Astrocyte (in vitro differentiated cells and primary cell): Measurements from ENCODE around the gene HOXA2. TPM values are rescaled to one million over a fixed set of nuclear protein-coding genes. Genes with fewer than 3 reads are reported as not detected.

Source experiments
- DNase-seq: peaks from one replicate; pipeline ENCODE4 v3.0.0-alpha.2; 2010; ENCODE audit warnings: low read depth
- FAIRE-seq: peaks from 2 replicates; lab custom pipeline; 2011; peaks lifted over from hg19 to GRCh38; lab: Jason Lieb, UNC
- H2AFZ ChIP-seq: 2 replicates; pipeline ENCODE4 v1.6.0; 2012; ENCODE audit warnings: low read depth, low read length, inconsistent platforms
- H3K27ac ChIP-seq: 2 replicates; pipeline ENCODE4 v1.5.1; 2011; ENCODE audit warnings: low read depth, low read length, inconsistent platforms
- H3K27me3 ChIP-seq: 2 replicates; pipeline ENCODE4 v1.6.0; 2011; ENCODE audit warnings: low read length, inconsistent platforms; ENCODE audit not compliant: insufficient read depth
- H3K36me3 ChIP-seq: 2 replicates; pipeline ENCODE4 v1.5.1; 2011; ENCODE audit warnings: low read length, inconsistent platforms; ENCODE audit not compliant: insufficient read depth
- H3K4me1 ChIP-seq: 2 replicates; pipeline ENCODE4 v1.5.1; 2011; ENCODE audit warnings: low read length, inconsistent platforms; ENCODE audit not compliant: insufficient read depth
- H3K4me2 ChIP-seq: 2 replicates; pipeline ENCODE4 v1.6.0; 2012; ENCODE audit warnings: low read length, inconsistent platforms
- H3K4me3 ChIP-seq: 2 replicates; pipeline ENCODE4 v1.5.1; 2011; ENCODE audit warnings: low read depth, mild to moderate bottlenecking, low read length, inconsistent platforms; ENCODE audit not compliant: insufficient read depth
- H3K79me2 ChIP-seq: 2 replicates; pipeline ENCODE4 v1.6.0; 2012; ENCODE audit warnings: mild to moderate bottlenecking, low read length, inconsistent platforms; ENCODE audit not compliant: insufficient read depth
- H3K9ac ChIP-seq: 2 replicates; pipeline ENCODE4 v1.6.0; 2012; ENCODE audit warnings: mild to moderate bottlenecking, low read length, inconsistent platforms
- H3K9me3 ChIP-seq: 2 replicates; pipeline ENCODE4 v1.5.1; 2012; ENCODE audit warnings: low read depth, mild to moderate bottlenecking, low read length, inconsistent platforms; ENCODE audit not compliant: insufficient read depth
- H4K20me1 ChIP-seq: 2 replicates; pipeline ENCODE4 v1.6.0; 2012; ENCODE audit warnings: low read length, inconsistent platforms; ENCODE audit not compliant: insufficient read depth
- H3K27ac Mint-ChIP-seq: one replicate; pipeline ENCODE4 v1.8.0; 2021; ENCODE audit warnings: mild to moderate bottlenecking, mixed read lengths; ENCODE audit not compliant: unreplicated experiment
- H3K27me3 Mint-ChIP-seq: one replicate; pipeline ENCODE4 v1.8.0; 2021; ENCODE audit warnings: low read depth, mixed read lengths; ENCODE audit not compliant: unreplicated experiment
- H3K36me3 Mint-ChIP-seq: one replicate; pipeline ENCODE4 v1.8.0; 2021; ENCODE audit warnings: low read depth, mixed read lengths; ENCODE audit not compliant: unreplicated experiment
- H3K4me1 Mint-ChIP-seq: one replicate; pipeline ENCODE4 v1.8.0; 2021; ENCODE audit warnings: low read depth, mixed read lengths; ENCODE audit not compliant: unreplicated experiment
- H3K4me3 Mint-ChIP-seq: one replicate; pipeline ENCODE4 v1.8.0; 2021; ENCODE audit warnings: mild to moderate bottlenecking, moderate library complexity, mixed read lengths; ENCODE audit not compliant: unreplicated experiment
- H3K9me3 Mint-ChIP-seq: one replicate; pipeline ENCODE4 v1.8.0; 2021; ENCODE audit warnings: mild to moderate bottlenecking, mixed read lengths; ENCODE audit not compliant: unreplicated experiment
- EZH2 ChIP-seq: IDR thresholded peaks from 2 replicates; pipeline ENCODE4 v1.6.1; 2012; ENCODE audit warnings: mild to moderate bottlenecking, low read length, inconsistent platforms; ENCODE audit not compliant: insufficient read depth
- total RNA-seq: library from RNA; stranded (reverse); gene quantifications from 2 replicates; pipeline ENCODE4 v1.2.1, GENCODE V29; 2021
- TF ChIP-seq, protein P1 (sequence below): IDR thresholded peaks from 2 replicates; pipeline ENCODE4 v1.5.1; 2011; ENCODE audit warnings: low read depth, mild to moderate bottlenecking, inconsistent platforms, low read length, moderate library complexity; ENCODE audit not compliant: insufficient read depth

HOXA2 gene
- total RNA-seq, 1 donor from 2014 or later, result not detected

DNA sequence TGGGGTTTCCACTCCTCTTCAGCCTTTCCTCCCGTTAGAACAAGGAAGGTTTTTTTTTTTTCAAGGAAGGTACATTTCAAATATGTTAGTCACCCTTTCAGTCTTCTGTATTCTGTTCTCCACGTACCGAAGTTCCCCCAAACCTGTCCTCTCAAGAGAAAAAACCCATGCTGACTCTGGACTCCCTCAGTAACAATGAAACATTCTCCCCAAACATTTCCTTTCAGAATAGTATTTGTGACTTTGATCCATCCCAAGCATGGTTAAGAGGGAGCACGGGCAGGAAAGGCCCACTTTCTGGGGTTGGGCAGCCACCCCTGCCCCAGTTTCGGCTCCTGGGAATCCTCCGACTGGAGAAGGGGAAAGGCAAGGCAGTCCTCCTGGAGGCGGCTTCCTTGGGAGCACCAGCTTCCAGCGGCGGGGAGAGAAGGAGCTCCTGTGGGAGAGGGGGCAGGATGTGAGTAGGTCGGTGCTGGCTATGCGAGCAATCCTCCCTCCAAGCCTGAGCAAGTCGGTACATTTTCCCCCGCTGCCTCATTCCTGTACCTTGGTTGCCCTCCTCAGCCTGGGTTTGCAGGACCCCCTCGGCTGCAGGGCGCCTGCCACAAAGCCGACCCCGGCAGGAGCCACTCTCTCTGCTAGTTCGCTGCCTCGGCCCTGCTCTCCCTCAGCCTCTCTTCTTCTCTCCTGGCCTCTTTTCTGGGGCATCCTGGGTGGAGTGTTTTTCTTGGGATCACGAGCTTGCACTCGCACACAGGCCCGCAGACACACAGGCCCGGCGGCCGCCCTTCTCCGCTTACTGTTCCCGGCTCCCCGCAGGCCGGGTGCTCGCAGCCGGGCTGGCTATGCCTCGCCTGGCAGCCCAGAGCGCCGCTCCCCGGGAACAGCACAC lies 4.6 kb downstream of the HOXA2 start:
- H3K27me3 ChIP-seq, result peaks cover 77% of the 10 kb centered on the region
- H3K36me3 Mint-ChIP-seq, result peaks cover 4% of the 10 kb centered on the region
- H3K9me3 ChIP-seq, result no peaks in the 10 kb centered on the region
- H3K79me2 ChIP-seq, result peaks cover 41% of the 10 kb centered on the region
- FAIRE-seq (no peak), DNase-seq (peak; percentile 49)
- peak overlapping the region; percentile 82 for H3K4me3 Mint-ChIP-seq
- peak overlapping the region; percentile 91 for H3K4me2 ChIP-seq
- H3K27me3 Mint-ChIP-seq, result peaks cover 90% of the 10 kb centered on the region
- peaks cover 6% of the 10 kb centered on the region for H3K4me1 ChIP-seq
- no peak for TF ChIP-seq EZH2
- TF ChIP-seq, protein P1, sequence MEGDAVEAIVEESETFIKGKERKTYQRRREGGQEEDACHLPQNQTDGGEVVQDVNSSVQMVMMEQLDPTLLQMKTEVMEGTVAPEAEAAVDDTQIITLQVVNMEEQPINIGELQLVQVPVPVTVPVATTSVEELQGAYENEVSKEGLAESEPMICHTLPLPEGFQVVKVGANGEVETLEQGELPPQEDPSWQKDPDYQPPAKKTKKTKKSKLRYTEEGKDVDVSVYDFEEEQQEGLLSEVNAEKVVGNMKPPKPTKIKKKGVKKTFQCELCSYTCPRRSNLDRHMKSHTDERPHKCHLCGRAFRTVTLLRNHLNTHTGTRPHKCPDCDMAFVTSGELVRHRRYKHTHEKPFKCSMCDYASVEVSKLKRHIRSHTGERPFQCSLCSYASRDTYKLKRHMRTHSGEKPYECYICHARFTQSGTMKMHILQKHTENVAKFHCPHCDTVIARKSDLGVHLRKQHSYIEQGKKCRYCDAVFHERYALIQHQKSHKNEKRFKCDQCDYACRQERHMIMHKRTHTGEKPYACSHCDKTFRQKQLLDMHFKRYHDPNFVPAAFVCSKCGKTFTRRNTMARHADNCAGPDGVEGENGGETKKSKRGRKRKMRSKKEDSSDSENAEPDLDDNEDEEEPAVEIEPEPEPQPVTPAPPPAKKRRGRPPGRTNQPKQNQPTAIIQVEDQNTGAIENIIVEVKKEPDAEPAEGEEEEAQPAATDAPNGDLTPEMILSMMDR, result no peak
- H3K9ac ChIP-seq, result peak overlapping the region; percentile 87
- peak overlapping the region; percentile 77 for H3K27ac ChIP-seq
- no peaks in the 10 kb centered on the region for H3K36me3 ChIP-seq
- H4K20me1 ChIP-seq, result peaks cover 8% of the 10 kb centered on the region
- no peak overlapping the region for H2AFZ ChIP-seq
- H3K9me3 Mint-ChIP-seq, result peaks cover 52% of the 10 kb centered on the region
- H3K4me3 ChIP-seq, result peak overlapping the region; percentile 72
- H3K4me1 Mint-ChIP-seq, result peaks cover 2% of the 10 kb centered on the region
- H3K27ac Mint-ChIP-seq, result peak overlapping the region; percentile 59

DNA sequence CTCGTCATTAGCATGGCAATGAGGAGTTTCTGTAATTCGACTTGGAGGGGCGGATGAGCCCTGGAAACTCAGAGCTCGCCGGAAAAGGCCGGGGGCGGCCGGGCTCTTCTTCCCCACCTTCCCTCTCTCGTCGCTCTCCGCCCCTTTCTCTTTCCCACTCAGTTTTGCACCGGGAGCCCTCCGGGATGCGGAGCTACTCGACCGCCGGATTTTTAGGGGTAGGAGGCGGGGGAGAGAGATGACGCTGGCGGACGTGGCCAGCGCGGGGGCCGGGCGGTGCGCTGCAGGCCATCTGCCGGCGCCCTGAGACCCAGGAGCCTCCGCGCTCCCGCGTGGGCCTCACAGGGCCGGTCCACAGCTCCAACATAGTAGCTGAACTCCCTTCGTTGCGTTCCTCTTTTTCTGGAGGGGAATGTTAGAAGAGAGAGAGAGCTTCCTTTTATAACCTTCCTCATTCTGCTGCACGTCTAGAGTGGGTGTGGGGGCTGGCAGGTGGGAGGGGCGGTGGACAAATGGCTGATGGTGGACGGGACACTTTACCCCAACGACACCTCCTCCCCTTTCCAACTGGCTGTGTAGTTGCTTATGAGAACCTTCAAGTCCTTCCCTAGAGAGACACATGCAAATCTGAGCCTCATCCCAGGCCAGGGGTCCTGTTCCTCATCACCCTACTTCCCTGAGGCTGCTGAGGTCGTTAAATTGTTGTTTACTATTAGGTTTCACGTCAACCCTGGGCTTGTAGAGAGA lies 5.5 kb downstream of the HOXA2 start:
- Mint-ChIP-seq H3K9me3 (peaks cover 44% of the 10 kb centered on the region), H3K27me3 (peaks cover 92% of the 10 kb centered on the region), H3K36me3 (peaks cover 2% of the 10 kb centered on the region), H3K4me1 (peaks cover 2% of the 10 kb centered on the region), H3K27ac (peak overlapping the region; percentile 59), H3K4me3 (peak overlapping the region; percentile 82)
- Histone ChIP-seq H3K27me3 (peaks cover 80% of the 10 kb centered on the region), H2AFZ (no peak overlapping the region), H3K79me2 (peaks cover 41% of the 10 kb centered on the region), H3K4me3 (peak overlapping the region; percentile 72), H3K27ac (peak overlapping the region; percentile 83), H3K4me2 (peak overlapping the region; percentile 91), H3K4me1 (no peaks in the 10 kb centered on the region), H4K20me1 (peaks cover 8% of the 10 kb centered on the region), H3K9me3 (no peaks in the 10 kb centered on the region), H3K36me3 (no peaks in the 10 kb centered on the region), H3K9ac (peak overlapping the region; percentile 87)
- TF ChIP-seq, protein P1, result no peak
- DNase-seq, result peak; percentile 30
- no peak for FAIRE-seq
